HUES48 (cell line): ENCODE data around the gene EMID1.
"Not testable (repeated sequence)": the region's sequence is repeated elsewhere in the genome, so short reads cannot be mapped to it uniquely, and the experiment has no call there.

Experiments
- H3K27ac ChIP-seq: one replicate; pipeline ENCODE4 v1.7.0; 2013; ENCODE audit warnings: low read depth, low read length, inconsistent platforms
- H3K27me3 ChIP-seq: 2 replicates; pipeline ENCODE4 v1.6.1; 2013; ENCODE audit warnings: mild to moderate bottlenecking, low read length; ENCODE audit not compliant: control insufficient read depth, insufficient read depth
- H3K36me3 ChIP-seq: 2 replicates; pipeline ENCODE4 v1.6.1; 2013; ENCODE audit warnings: low read length; ENCODE audit not compliant: control insufficient read depth, insufficient read depth
- H3K4me1 ChIP-seq: 2 replicates; pipeline ENCODE4 v1.6.1; 2013; ENCODE audit warnings: mild to moderate bottlenecking, low read length; ENCODE audit not compliant: control insufficient read depth, insufficient read depth
- H3K4me3 ChIP-seq: 2 replicates; pipeline ENCODE4 v1.5.1; 2013; ENCODE audit warnings: mild to moderate bottlenecking, low read depth, low read length
- H3K9ac ChIP-seq: 2 replicates; pipeline ENCODE4 v1.6.1; 2013; ENCODE audit warnings: mild to moderate bottlenecking, low read depth, low read length, moderate library complexity
- H3K9me3 ChIP-seq: 2 replicates; pipeline ENCODE4 v1.6.1; 2013; ENCODE audit warnings: low read length; ENCODE audit not compliant: control insufficient read depth, insufficient read depth

EMID1 gene

GRCh38 chr22:29212743-29213142 lies 7.0 kb downstream of the EMID1 start:
- Histone ChIP-seq H3K4me3 (no peak overlapping the region), H3K9me3 (no peaks in the 10 kb centered on the region), H3K27ac (no peak overlapping the region), H3K9ac (no peak overlapping the region), H3K27me3 (no peaks in the 10 kb centered on the region), H3K4me1 (peaks cover 3% of the 10 kb centered on the region; the same call in 1 of the 2 replicates), H3K36me3 (no peaks in the 10 kb centered on the region)

GRCh38 chr22:29213493-29213892 lies 7.8 kb downstream of the EMID1 start:
- H3K36me3 ChIP-seq, result no peaks in the 10 kb centered on the region
- no peaks in the 10 kb centered on the region for H3K9me3 ChIP-seq
- H3K4me1 ChIP-seq, result peaks cover 3% of the 10 kb centered on the region; the same call in 1 of the 2 replicates
- no peak overlapping the region for H3K27ac ChIP-seq
- no peaks in the 10 kb centered on the region for H3K27me3 ChIP-seq
- H3K4me3 ChIP-seq, result no peak overlapping the region
- H3K9ac ChIP-seq, result no peak overlapping the region

- Histone ChIP-seq H3K4me1 (peaks cover 3% of the 10 kb centered on the region; the same call in 1 of the 2 replicates), H3K4me3 (no peak overlapping the region), H3K9ac (no peak overlapping the region), H3K27me3 (no peaks in the 10 kb centered on the region), H3K36me3 (no peaks in the 10 kb centered on the region), H3K9me3 (no peaks in the 10 kb centered on the region), H3K27ac (no peak overlapping the region)
Measured at GRCh38 chr22:29214232-29214631, 8.5 kb downstream of the EMID1 start.

GRCh38 chr22:29215012-29215860 lies 9.5 kb downstream of the EMID1 start:
- Histone ChIP-seq H3K27me3 (no peaks in the 10 kb centered on the region), H3K9ac (no peak overlapping the region), H3K4me1 (peaks cover 5% of the 10 kb centered on the region), H3K9me3 (no peaks in the 10 kb centered on the region), H3K27ac (no peak overlapping the region), H3K4me3 (no peak overlapping the region), H3K36me3 (no peaks in the 10 kb centered on the region)

- Histone ChIP-seq H3K4me1 (peaks cover 10% of the 10 kb centered on the region), H3K9ac (no peak overlapping the region), H3K9me3 (no peaks in the 10 kb centered on the region), H3K27ac (no peak overlapping the region), H3K27me3 (no peaks in the 10 kb centered on the region), H3K4me3 (no peak overlapping the region), H3K36me3 (no peaks in the 10 kb centered on the region)
Measured at GRCh38 chr22:29216011-29216872, 10.5 kb downstream of the EMID1 start.

GRCh38 chr22:29216873-29217666 lies 11.4 kb downstream of the EMID1 start:
- no peaks in the 10 kb centered on the region for H3K36me3 ChIP-seq
- H3K27me3 ChIP-seq, result no peaks in the 10 kb centered on the region
- H3K4me3 ChIP-seq, result no peak overlapping the region
- no peaks in the 10 kb centered on the region for H3K9me3 ChIP-seq
- no peak overlapping the region for H3K9ac ChIP-seq
- H3K4me1 ChIP-seq, result peaks cover 10% of the 10 kb centered on the region
- H3K27ac ChIP-seq, result no peak overlapping the region

- peaks cover 10% of the 10 kb centered on the region for H3K4me1 ChIP-seq
- H3K4me3 ChIP-seq, result no peak overlapping the region
- H3K27ac ChIP-seq, result no peak overlapping the region
- H3K9ac ChIP-seq, result no peak overlapping the region
- no peaks in the 10 kb centered on the region for H3K36me3 ChIP-seq
- H3K27me3 ChIP-seq, result no peaks in the 10 kb centered on the region
- no peaks in the 10 kb centered on the region for H3K9me3 ChIP-seq
Measured at GRCh38 chr22:29217827-29218757, 12.4 kb downstream of the EMID1 start.

- Histone ChIP-seq H3K27ac (no peak overlapping the region), H3K9ac (no peak overlapping the region), H3K36me3 (no peaks in the 10 kb centered on the region), H3K27me3 (no peaks in the 10 kb centered on the region), H3K4me3 (no peak overlapping the region), H3K9me3 (no peaks in the 10 kb centered on the region), H3K4me1 (peaks cover 10% of the 10 kb centered on the region)
Measured at GRCh38 chr22:29218758-29219408, 13.2 kb downstream of the EMID1 start.

GRCh38 chr22:29219409-29219782 lies 13.7 kb downstream of the EMID1 start:
- not testable (repeated sequence) for H3K9me3 ChIP-seq, H3K36me3 ChIP-seq, H3K27me3 ChIP-seq, H3K27ac ChIP-seq, H3K4me3 ChIP-seq, H3K9ac ChIP-seq
- peaks cover 10% of the 10 kb centered on the region for H3K4me1 ChIP-seq
